ENCODE results near the gene AADAC. TPM values are rescaled to one million over a fixed set of nuclear protein-coding genes. Genes with fewer than 3 reads are reported as not detected.

Gene AADAC
- total RNA-seq, 4 donors from 2014 or later = 6.2 to 16.6 (median 10.7) TPM

GRCh38 chr3:151770956-151771355, 43.0 kb upstream of the AADAC start:
- no peak for DNase-seq (ENCODE audit: low spot score in 2 of 2)
- 19 to 42% methylated on average over 4 of the region's 4 CpGs for WGBS, 2 donors
- intact Hi-C loops (cut with DNase I; ENCODE audit: low total_unique reads) = no loop called here
- no peak overlapping the region for H3K4me3 ChIP-seq (ENCODE audit: low read depth, poor library complexity, severe bottlenecking)
- TF ChIP-seq POLR2A (IDR thresholded peaks at IDR 0.05) = no peak
- no peak for TF ChIP-seq CTCF (IDR thresholded peaks at IDR 0.05)

- no peak for DNase-seq (ENCODE audit: low spot score in 2 of 2)
- intact Hi-C loops (cut with DNase I; ENCODE audit: low total_unique reads) = no loop called here
- WGBS, 2 donors = 90% methylated on average over 4 of the region's 4 CpGs
- H3K4me3 ChIP-seq (ENCODE audit: low read depth, poor library complexity, severe bottlenecking) = no peak overlapping the region
- TF ChIP-seq POLR2A (IDR thresholded peaks at IDR 0.05) (no peak), CTCF (IDR thresholded peaks at IDR 0.05) (no peak)
These were observed 41.0 kb upstream of the AADAC start for GRCh38 chr3:151772825-151773480.

- no peak for DNase-seq (ENCODE audit: low spot score in 2 of 2)
- intact Hi-C loops (cut with DNase I; ENCODE audit: low total_unique reads) = no loop called here
- no peak overlapping the region for H3K4me3 ChIP-seq (ENCODE audit: low read depth, poor library complexity, severe bottlenecking)
- 89 to 90% methylated on average over 1 of the region's 1 CpG for WGBS, 2 donors
- TF ChIP-seq CTCF (IDR thresholded peaks at IDR 0.05) (no peak), POLR2A (IDR thresholded peaks at IDR 0.05) (no peak)
These were observed 39.7 kb upstream of the AADAC start for GRCh38 chr3:151774235-151774634.

- no peak overlapping the region for H3K4me3 ChIP-seq (ENCODE audit: low read depth, poor library complexity, severe bottlenecking)
- DNase-seq (ENCODE audit: low spot score in 2 of 2) = no peak
- TF ChIP-seq POLR2A (IDR thresholded peaks at IDR 0.05) = no peak
- intact Hi-C loops (cut with DNase I; ENCODE audit: low total_unique reads) = no loop called here
These were observed 39.0 kb upstream of the AADAC start for GRCh38 chr3:151774910-151775309.

- no peak for TF ChIP-seq POLR2A (IDR thresholded peaks at IDR 0.05)
- no peak for TF ChIP-seq CTCF (IDR thresholded peaks at IDR 0.05)
- no peak overlapping the region for H3K4me3 ChIP-seq (ENCODE audit: low read depth, poor library complexity, severe bottlenecking)
- no peak for DNase-seq (ENCODE audit: low spot score in 2 of 2)
- intact Hi-C loops (cut with DNase I; ENCODE audit: low total_unique reads) = no loop called here
- 63 to 64% methylated on average over 4 of the region's 4 CpGs for WGBS, 2 donors
These were observed 38.3 kb upstream of the AADAC start for GRCh38 chr3:151775314-151776258.

GRCh38 chr3:151776259-151776740, 37.6 kb upstream of the AADAC start:
- TF ChIP-seq CTCF (IDR thresholded peaks at IDR 0.05) (no peak), POLR2A (IDR thresholded peaks at IDR 0.05) (no peak)
- H3K4me3 ChIP-seq (ENCODE audit: low read depth, poor library complexity, severe bottlenecking) = no peak overlapping the region
- WGBS, 2 donors = 84 to 89% methylated on average over 1 of the region's 1 CpG
- intact Hi-C loops (cut with DNase I; ENCODE audit: low total_unique reads) = no loop called here
- no peak for DNase-seq (ENCODE audit: low spot score in 2 of 2)

Data from lower leg skin (tissue), 4 donors.